HEK293T (cell line): ENCODE data around the gene HLF.

ENCODE experiments used
- ARNT ChIP-seq: fragments of 450-650 bp; IDR thresholded peaks from 2 replicates; pipeline ENCODE4 v1.6.1; 2017; ENCODE audit warnings: mild to moderate bottlenecking
- BHLHE40 ChIP-seq: fragments of 450-650 bp; IDR thresholded peaks from 2 replicates; pipeline ENCODE4 v1.6.1; 2016; ENCODE audit warnings: mild to moderate bottlenecking, moderate library complexity, borderline replicate concordance
- FOXA1 ChIP-seq: fragments of 450-650 bp; IDR thresholded peaks from 2 replicates; pipeline ENCODE4 v1.6.1; 2016; ENCODE audit warnings: mild to moderate bottlenecking
- FOXK2 ChIP-seq: fragments of 450-650 bp; IDR thresholded peaks from 2 replicates; pipeline ENCODE4 v1.6.1; 2016; ENCODE audit warnings: mild to moderate bottlenecking
- FOXM1 ChIP-seq: fragments of 450-650 bp; IDR thresholded peaks from 2 replicates; pipeline ENCODE4 v1.6.1; 2017; ENCODE audit warnings: mild to moderate bottlenecking, borderline replicate concordance
- HDGF ChIP-seq: fragments of 450-650 bp; IDR thresholded peaks from 2 replicates; pipeline ENCODE4 v1.6.1; 2017; ENCODE audit warnings: antibody characterized with exemption, borderline replicate concordance
- L3MBTL2 ChIP-seq: fragments of 450-650 bp; conservative IDR thresholded peaks from 2 replicates; pipeline ENCODE4 v1.6.1; 2016; ENCODE audit warnings: mild to moderate bottlenecking
- NFRKB ChIP-seq: fragments of 450-650 bp; IDR thresholded peaks from 2 replicates; pipeline ENCODE4 v1.6.1; 2016; ENCODE audit warnings: mild to moderate bottlenecking, moderate library complexity
- PKNOX1 ChIP-seq: fragments of 450-650 bp; IDR thresholded peaks from 2 replicates; pipeline ENCODE4 v1.6.1; 2016
- SP1 ChIP-seq: fragments of 450-650 bp; IDR thresholded peaks from 2 replicates; pipeline ENCODE4 v1.6.1; 2017
- SUZ12 ChIP-seq: fragments of 450-650 bp; IDR thresholded peaks from 2 replicates; pipeline ENCODE4 v1.6.1; 2016; ENCODE audit warnings: mild to moderate bottlenecking
- TARDBP ChIP-seq: fragments of 450-650 bp; IDR thresholded peaks from 2 replicates; pipeline ENCODE4 v1.6.1; 2016

- TF ChIP-seq FOXM1 (no peak), HDGF (no peak), FOXK2 (no peak), SUZ12 (no peak), BHLHE40 (no peak), FOXA1 (no peak), L3MBTL2 (no peak), SP1 (no peak), TARDBP (no peak), ARNT (no peak), PKNOX1 (no peak), NFRKB (no peak)
Observed at GRCh38 chr17:55261311-55261710, 3.4 kb upstream of the HLF start.
